ENCODE measurements around the gene GREB1L.
"Not testable (repeated sequence)": the region's sequence is repeated elsewhere in the genome, so short reads cannot be mapped to it uniquely, and the experiment has no call there.

The GREB1L gene

GRCh38 chr18:21369146-21369545, 127.1 kb downstream of the GREB1L start:
- Histone ChIP-seq H3K9ac (ENCODE audit: low read length) (no peak overlapping the region), H3K4me2 (ENCODE audit: low read length) (no peak overlapping the region), H4K20me1 (ENCODE audit: insufficient read depth, low read length) (no peaks in the 10 kb centered on the region), H3F3A (ENCODE audit: insufficient read depth, low read length) (no peaks in the 10 kb centered on the region), H3K27me3 (ENCODE audit: insufficient read depth, low read length) (no peaks in the 10 kb centered on the region), H2AFZ (ENCODE audit: low read length) (no peak overlapping the region), H3K9me2 (ENCODE audit: low read depth, low read length) (no peaks in the 10 kb centered on the region), H3K4me1 (ENCODE audit: insufficient read depth, low read length, severe bottlenecking) (no peaks in the 10 kb centered on the region), H3K79me2 (ENCODE audit: insufficient read depth, low read length) (no peaks in the 10 kb centered on the region), H3K36me3 (ENCODE audit: insufficient read depth, low read length) (no peaks in the 10 kb centered on the region), H3K4me3 (ENCODE audit: low read depth, low read length, poor library complexity, severe bottlenecking) (no peak overlapping the region), H3K9me3 (ENCODE audit: low read length) (no peaks in the 10 kb centered on the region), H3K27ac (ENCODE audit: low read depth, low read length, poor library complexity, severe bottlenecking) (no peak overlapping the region)
- TF ChIP-seq CTCF (IDR thresholded peaks at IDR 0.05; ENCODE audit: low read length), result no peak
- no peak for TF ChIP-seq EZH2 (IDR thresholded peaks at IDR 0.05; ENCODE audit: borderline replicate concordance, low read length)

GRCh38 chr18:21369597-21369996, 127.6 kb downstream of the GREB1L start:
- not testable (repeated sequence) for H3K4me1 ChIP-seq (ENCODE audit: insufficient read depth, low read length, severe bottlenecking); H3K4me2 ChIP-seq (ENCODE audit: low read length); H3K27ac ChIP-seq (ENCODE audit: low read depth, low read length, poor library complexity, severe bottlenecking); H3K27me3 ChIP-seq (ENCODE audit: insufficient read depth, low read length); H3K9me2 ChIP-seq (ENCODE audit: low read depth, low read length); H3K4me3 ChIP-seq (ENCODE audit: low read depth, low read length, poor library complexity, severe bottlenecking); H2AFZ ChIP-seq (ENCODE audit: low read length); H3K9me3 ChIP-seq (ENCODE audit: low read length); H4K20me1 ChIP-seq (ENCODE audit: insufficient read depth, low read length); H3K36me3 ChIP-seq (ENCODE audit: insufficient read depth, low read length); H3K9ac ChIP-seq (ENCODE audit: low read length); H3F3A ChIP-seq (ENCODE audit: insufficient read depth, low read length); H3K79me2 ChIP-seq (ENCODE audit: insufficient read depth, low read length)

GRCh38 chr18:21383031-21383430, 141.0 kb downstream of the GREB1L start:
- H3K9ac ChIP-seq (ENCODE audit: low read length), result no peak overlapping the region
- H3K36me3 ChIP-seq (ENCODE audit: insufficient read depth, low read length), result no peaks in the 10 kb centered on the region
- no peaks in the 10 kb centered on the region for H4K20me1 ChIP-seq (ENCODE audit: insufficient read depth, low read length)
- TF ChIP-seq CTCF (IDR thresholded peaks at IDR 0.05; ENCODE audit: low read length), result no peak
- no peaks in the 10 kb centered on the region for H3F3A ChIP-seq (ENCODE audit: insufficient read depth, low read length)
- H3K4me3 ChIP-seq (ENCODE audit: low read depth, low read length, poor library complexity, severe bottlenecking), result no peak overlapping the region
- no peaks in the 10 kb centered on the region for H3K9me3 ChIP-seq (ENCODE audit: low read length)
- no peak overlapping the region for H3K4me2 ChIP-seq (ENCODE audit: low read length)
- no peaks in the 10 kb centered on the region for H3K79me2 ChIP-seq (ENCODE audit: insufficient read depth, low read length)
- no peaks in the 10 kb centered on the region for H3K9me2 ChIP-seq (ENCODE audit: low read depth, low read length)
- no peaks in the 10 kb centered on the region for H3K4me1 ChIP-seq (ENCODE audit: insufficient read depth, low read length, severe bottlenecking)
- no peak overlapping the region for H3K27ac ChIP-seq (ENCODE audit: low read depth, low read length, poor library complexity, severe bottlenecking)
- H3K27me3 ChIP-seq (ENCODE audit: insufficient read depth, low read length), result no peaks in the 10 kb centered on the region
- no peak overlapping the region for H2AFZ ChIP-seq (ENCODE audit: low read length)

GRCh38 chr18:21386523-21387240, 144.7 kb downstream of the GREB1L start:
- H4K20me1 ChIP-seq (ENCODE audit: insufficient read depth, low read length), result no peaks in the 10 kb centered on the region
- H3K9ac ChIP-seq (ENCODE audit: low read length), result no peak overlapping the region
- H3K9me2 ChIP-seq (ENCODE audit: low read depth, low read length), result no peaks in the 10 kb centered on the region
- no peaks in the 10 kb centered on the region for H3K9me3 ChIP-seq (ENCODE audit: low read length)
- H3K4me3 ChIP-seq (ENCODE audit: low read depth, low read length, poor library complexity, severe bottlenecking), result no peak overlapping the region
- no peak overlapping the region for H2AFZ ChIP-seq (ENCODE audit: low read length)
- no peaks in the 10 kb centered on the region for H3K36me3 ChIP-seq (ENCODE audit: insufficient read depth, low read length)
- no peaks in the 10 kb centered on the region for H3F3A ChIP-seq (ENCODE audit: insufficient read depth, low read length)
- H3K79me2 ChIP-seq (ENCODE audit: insufficient read depth, low read length), result no peaks in the 10 kb centered on the region
- no peak for TF ChIP-seq EZH2 (IDR thresholded peaks at IDR 0.05; ENCODE audit: borderline replicate concordance, low read length)
- no peak for TF ChIP-seq CTCF (IDR thresholded peaks at IDR 0.05; ENCODE audit: low read length)
- no peaks in the 10 kb centered on the region for H3K27me3 ChIP-seq (ENCODE audit: insufficient read depth, low read length)
- no peak overlapping the region for H3K4me2 ChIP-seq (ENCODE audit: low read length)
- no peak overlapping the region for H3K27ac ChIP-seq (ENCODE audit: low read depth, low read length, poor library complexity, severe bottlenecking)
- no peaks in the 10 kb centered on the region for H3K4me1 ChIP-seq (ENCODE audit: insufficient read depth, low read length, severe bottlenecking)
